ENCODE measurements around the gene KLHDC3. TPM values are rescaled to one million over a fixed set of nuclear protein-coding genes. Genes with fewer than 3 reads are reported as not detected.
"Not testable (repeated sequence)": the region's sequence is repeated elsewhere in the genome, so short reads cannot be mapped to it uniquely, and the experiment has no call there.

The KLHDC3 gene
- polyA plus RNA-seq, 4 donors: 90.6 to 112 (median 95.0) TPM

DNA sequence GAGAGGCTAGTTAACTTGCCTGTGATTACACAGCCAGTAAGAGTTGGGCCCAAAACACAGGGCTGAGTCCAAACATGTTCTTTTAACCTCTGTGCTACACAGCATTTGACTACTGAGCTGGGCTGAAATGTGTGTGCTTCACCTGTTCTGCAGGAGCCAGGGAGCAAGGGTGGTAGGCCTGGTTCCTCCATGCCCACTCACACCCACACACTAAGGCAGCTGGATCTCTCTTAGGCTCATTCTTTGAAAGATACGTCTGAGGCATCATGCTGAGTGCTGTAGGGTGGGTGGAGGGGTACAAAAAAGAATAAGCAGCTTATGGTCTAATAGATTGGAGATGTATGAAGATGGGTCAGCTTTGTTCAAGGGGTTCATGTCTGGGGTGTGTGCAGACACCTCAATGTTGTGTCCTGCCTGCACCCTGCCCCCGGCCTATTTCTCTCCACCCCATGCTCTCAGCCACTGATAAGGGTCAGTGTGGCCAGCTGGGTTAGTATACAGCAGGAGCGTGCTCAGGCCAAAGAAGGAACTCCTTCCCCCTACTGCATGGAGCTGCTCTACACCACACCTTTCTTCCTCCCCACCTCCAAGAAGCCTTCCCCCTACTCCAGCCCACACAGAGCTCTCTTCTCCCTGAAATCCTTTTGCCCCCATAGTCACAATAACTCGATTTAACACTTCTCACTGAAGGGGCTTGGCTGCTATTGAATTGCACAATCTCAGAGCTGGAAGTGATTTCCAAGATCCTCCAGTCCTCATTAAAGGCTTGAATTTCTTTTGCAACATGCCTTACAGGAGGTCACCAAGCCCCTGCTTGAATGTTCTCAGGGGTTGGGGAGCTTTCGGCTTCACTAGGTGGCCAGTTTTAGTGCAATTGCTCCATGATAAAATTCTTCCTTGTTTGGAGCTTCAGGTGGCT, 26.3 kb upstream of the KLHDC3 start:
- DNase-seq (ENCODE audit: low read depth in 4 of 4, low spot score in 3 of 4): no peak

DNA sequence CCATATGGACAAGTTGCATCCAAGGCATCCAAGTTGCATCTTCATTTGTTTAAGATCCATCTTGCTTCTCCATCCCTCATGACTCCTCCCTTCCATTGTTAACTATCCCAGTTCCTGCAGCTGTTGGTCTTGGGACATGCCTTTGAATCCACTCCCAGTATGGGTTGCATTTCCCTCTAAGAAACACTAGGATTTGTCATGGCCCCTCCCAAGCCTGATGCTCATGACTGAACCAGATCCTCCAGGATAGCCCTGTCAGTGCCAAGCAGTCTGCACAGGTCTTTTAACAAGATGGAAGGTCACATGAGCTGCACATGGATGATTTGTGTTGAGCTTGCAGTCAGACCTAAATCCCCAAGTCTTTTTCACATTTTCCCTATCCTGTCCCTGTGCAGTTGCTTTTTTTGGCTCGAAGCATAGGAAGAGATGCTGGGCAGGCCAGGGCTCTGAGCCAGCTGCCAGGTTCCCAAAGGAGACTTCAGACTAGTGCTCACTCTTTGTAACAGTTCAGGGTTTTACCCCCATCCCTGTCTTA, 25.5 kb upstream of the KLHDC3 start:
- DNase-seq (ENCODE audit: low read depth in 4 of 4, low spot score in 3 of 4): no peak

DNA sequence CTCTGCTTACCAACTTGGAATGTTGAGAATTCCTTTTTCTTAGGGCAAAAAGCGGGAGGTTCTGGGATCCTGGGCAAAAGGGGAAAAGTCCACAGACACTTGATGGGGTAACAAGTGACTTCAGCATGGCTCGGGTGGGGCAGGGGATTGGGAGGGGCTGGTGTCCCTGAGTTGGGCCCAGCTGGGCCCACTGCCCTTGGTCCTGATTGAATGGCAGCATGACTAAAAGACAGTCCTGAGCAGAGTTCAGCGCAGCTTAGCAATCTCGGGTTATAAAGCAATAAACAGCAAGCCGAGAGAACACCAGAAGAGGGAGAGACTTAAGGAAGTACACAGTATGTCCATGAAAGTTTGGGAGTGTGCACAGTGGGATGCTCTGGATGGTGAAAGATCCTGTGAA, 24.1 kb upstream of the KLHDC3 start:
- DNase-seq (ENCODE audit: low read depth in 4 of 4, low spot score in 3 of 4): no peak

DNA sequence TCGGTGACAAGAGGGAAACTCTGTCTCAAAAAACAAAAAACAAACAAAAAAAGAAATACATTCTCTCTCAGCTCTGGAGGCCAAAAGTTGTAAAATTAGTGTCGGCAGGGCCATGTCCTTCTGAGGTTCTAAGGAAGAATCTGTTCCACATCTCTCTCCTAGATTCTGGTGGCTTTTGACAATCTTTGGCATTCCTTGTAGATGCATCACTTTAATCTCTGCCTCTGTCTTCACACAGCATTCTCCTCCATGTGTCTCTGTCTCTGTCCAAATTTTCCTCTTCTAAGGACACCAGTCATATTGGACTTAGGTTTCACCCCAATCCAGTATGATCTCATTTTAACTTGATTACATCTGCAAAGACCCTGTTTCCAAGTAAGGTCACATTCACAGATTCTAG, 20.6 kb upstream of the KLHDC3 start:
- DNase-seq (ENCODE audit: low read depth in 4 of 4, low spot score in 3 of 4): no peak

- DNase-seq (ENCODE audit: low read depth in 4 of 4, low spot score in 3 of 4): no peak
These were observed 17.5 kb upstream of the KLHDC3 start for GRCh38 chr6:42996513-42996912.

GRCh38 chr6:42998205-42998604, 15.8 kb upstream of the KLHDC3 start:
- not testable (repeated sequence) for DNase-seq (ENCODE audit: low read depth in 4 of 4, low spot score in 3 of 4)

- DNase-seq (ENCODE audit: low read depth in 4 of 4, low spot score in 3 of 4): no peak
These were observed 12.2 kb upstream of the KLHDC3 start for GRCh38 chr6:43001843-43002242.

GRCh38 chr6:43005844-43006243, 8.2 kb upstream of the KLHDC3 start:
- no peak for DNase-seq (ENCODE audit: low read depth in 4 of 4, low spot score in 3 of 4)

DNA sequence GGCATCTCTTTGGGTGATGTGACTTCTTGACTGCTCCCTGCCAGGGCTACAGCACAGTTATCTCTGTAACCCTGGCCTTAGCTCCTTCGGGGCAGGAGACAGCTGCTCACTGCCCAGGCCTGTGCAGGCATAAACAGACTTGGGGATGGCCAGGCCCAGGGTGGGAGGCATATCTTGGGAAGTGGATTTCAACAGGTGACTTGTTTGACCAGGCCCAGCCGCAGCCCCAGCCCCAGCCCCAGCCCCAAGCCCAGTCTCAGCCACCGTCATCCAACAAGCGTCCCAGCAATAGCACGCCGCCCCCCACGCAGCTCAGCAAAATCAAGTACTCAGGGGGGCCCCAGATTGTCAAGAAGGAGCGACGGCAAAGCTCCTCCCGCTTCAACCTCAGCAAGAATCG, 7.8 kb upstream of the KLHDC3 start:
- no peak for DNase-seq (ENCODE audit: low read depth in 4 of 4, low spot score in 3 of 4)

GRCh38 chr6:43007126-43007525, 6.9 kb upstream of the KLHDC3 start:
- no peak for DNase-seq (ENCODE audit: low read depth in 4 of 4, low spot score in 3 of 4)

GRCh38 chr6:43009124-43009523, 4.9 kb upstream of the KLHDC3 start:
- DNase-seq (ENCODE audit: low read depth in 4 of 4, low spot score in 3 of 4): no peak

DNA sequence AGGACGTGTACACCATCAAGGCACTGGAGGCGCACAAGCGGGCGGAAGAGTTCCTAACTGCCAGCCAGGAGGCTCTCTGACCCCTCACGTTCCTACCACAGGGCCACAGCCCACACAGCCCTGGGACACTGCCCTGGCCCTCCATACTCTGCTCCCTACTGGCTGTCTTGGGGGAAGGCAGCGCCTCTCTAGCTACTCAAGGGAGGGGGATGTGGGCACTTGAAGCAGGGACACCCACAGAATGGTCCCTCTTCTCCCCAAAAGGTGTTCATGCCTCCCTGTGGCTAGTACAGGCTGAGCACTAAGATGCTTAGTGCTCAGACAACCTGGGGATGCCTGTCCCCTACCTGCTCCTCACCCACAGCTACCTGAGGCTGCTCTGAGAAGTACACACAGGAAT, 2.8 kb upstream of the KLHDC3 start:
- DNase-seq (ENCODE audit: low read depth in 4 of 4, low spot score in 3 of 4): no peak

- no peak for DNase-seq (ENCODE audit: low read depth in 4 of 4, low spot score in 3 of 4)
These were observed 1.7 kb upstream of the KLHDC3 start for GRCh38 chr6:43012364-43012763.

- DNase-seq (ENCODE audit: low read depth in 4 of 4, low spot score in 3 of 4): no peak
These were observed 779 bp upstream of the KLHDC3 start for GRCh38 chr6:43013097-43013842.

GRCh38 chr6:43014434-43014909, 423 bp downstream of the KLHDC3 start:
- DNase-seq (ENCODE audit: low read depth in 4 of 4, low spot score in 3 of 4): no peak

GRCh38 chr6:43016176-43016942, 2.3 kb downstream of the KLHDC3 start:
- DNase-seq (ENCODE audit: low read depth in 4 of 4, low spot score in 3 of 4): no peak

DNA sequence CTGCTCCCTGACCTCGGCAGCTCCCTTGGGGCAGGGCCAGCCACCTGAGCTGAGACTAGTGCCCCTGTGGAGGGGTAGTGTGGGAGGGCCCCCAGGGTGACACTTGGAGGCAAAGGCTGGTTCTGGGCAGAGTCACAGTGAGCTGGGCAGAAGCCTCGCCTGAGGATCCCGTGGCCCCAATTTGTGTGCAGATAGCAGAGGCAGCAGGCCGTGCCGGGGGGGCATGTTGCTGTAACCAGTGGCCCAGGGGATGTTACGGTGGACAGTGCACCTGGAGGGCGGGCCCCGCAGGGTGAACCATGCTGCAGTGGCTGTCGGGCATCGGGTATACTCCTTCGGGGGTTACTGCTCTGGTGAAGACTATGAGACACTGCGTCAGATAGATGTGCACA, 2.9 kb downstream of the KLHDC3 start:
- DNase-seq (ENCODE audit: low read depth in 4 of 4, low spot score in 3 of 4): no peak

- DNase-seq (ENCODE audit: low read depth in 4 of 4, low spot score in 3 of 4): no peak
These were observed 5.1 kb downstream of the KLHDC3 start for GRCh38 chr6:43019152-43019551.

DNA sequence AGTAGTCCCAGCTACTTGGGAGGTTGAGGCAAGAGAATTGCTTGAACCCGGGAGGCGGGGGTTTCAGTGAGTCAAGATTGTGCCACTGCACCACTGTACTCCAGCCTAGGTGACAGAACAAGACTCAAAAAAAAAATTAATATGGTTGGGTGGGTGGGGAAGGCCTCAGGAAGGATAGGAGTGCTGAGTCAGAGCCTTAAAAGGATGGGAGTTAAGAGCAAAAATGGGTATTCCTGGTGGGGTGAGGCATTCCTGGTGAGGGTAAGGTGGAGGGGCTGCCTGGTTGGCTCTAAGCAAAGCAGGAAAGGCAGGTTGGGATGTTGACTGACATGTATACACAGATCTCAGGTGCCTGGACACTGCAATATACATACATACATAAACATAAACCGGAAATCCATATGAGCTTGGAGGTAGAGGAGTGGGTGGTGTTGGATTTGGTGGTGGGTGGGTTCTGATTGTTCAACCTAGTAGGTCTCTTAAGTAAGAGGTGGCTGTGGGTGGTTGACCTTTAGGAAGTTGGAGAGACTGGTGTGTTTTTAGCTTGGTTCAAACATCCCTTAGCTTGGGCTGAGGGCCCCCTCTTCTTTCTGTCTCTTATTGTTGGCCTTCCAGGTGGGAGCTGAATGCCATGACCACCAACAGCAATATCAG, 6.1 kb downstream of the KLHDC3 start:
- no peak for DNase-seq (ENCODE audit: low read depth in 4 of 4, low spot score in 3 of 4)

DNA sequence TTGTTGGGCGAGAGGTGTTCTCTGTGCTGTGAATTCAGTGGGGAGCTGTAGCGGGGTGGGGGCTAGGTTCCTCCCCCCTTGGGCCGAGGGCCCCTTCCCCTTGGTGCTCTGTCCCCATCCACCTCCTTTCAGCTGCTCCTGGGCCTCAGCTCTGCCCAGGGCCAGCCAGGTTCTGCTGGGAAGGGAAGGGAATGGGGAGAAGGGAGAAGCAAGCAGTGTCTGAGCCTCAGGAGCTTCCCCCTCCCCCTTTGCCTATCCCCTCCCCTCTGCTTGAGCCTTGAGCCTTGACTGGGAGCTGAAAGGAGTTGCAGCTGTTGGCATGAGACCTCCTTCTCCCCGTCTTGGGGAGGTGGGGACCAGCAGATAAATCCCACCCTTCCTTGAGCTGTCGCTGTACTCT, 6.8 kb downstream of the KLHDC3 start:
- peak in 1 of 4 donors; percentile 21 for DNase-seq (ENCODE audit: low read depth in 4 of 4, low spot score in 3 of 4)
